HG02642 (cell line): ENCODE results near the gene PSMG4.
A peak's percentile ranks its signal among the peaks of the same experiment; 100 is the strongest.

Experiments
- ATAC-seq: cut with Tn5 transposase; IDR thresholded peaks from one replicate; pipeline ENCODE4 v1.9.1; 2021; ENCODE audit warnings: mild to moderate bottlenecking; ENCODE audit not compliant: unreplicated experiment, poor library complexity

Gene PSMG4, protein sequence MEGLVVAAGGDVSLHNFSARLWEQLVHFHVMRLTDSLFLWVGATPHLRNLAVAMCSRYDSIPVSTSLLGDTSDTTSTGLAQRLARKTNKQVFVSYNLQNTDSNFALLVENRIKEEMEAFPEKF

DNA sequence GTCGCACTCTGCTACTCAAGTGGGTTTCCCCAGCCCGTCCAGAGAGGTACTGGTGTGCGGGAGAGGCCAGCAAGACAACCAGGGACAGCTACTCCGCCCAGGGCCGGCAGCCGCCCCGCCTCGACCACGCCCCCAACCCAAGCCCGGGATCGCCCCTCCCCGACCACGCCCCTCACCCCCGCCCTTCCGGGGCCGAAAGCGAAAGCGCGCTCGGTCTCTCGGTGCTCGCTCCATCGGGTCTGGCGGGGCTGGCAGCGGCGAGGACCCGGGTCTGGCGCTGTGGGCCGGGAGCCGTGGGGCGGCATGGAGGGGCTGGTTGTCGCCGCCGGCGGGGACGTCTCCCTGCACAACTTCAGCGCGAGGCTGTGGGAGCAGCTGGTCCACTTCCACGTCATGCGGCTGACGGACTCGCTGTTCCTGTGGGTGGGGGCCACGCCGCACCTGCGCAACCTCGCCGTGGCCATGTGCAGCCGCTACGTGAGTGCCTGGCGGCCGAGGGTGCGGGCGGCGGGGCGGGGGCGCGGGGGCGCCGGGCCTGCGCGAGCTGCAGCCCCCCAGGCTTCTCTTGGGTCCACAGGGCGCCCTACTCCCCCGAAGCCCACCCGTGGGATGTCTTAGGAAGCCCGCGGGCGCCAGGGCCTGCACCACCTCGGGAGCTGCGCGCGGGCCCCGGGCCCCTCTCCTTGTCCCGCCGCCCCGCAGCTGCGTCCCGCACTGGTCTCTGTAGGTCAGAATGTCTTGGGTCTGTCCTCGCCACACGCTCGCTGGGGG is at the start of gene PSMG4:
PSMG4 (plus strand) TSS at position 228 of the 771 bp plus-strand sequence; CDS start at position 304, 76 bp downstream.
- peak; percentile 75 for ATAC-seq

DNA sequence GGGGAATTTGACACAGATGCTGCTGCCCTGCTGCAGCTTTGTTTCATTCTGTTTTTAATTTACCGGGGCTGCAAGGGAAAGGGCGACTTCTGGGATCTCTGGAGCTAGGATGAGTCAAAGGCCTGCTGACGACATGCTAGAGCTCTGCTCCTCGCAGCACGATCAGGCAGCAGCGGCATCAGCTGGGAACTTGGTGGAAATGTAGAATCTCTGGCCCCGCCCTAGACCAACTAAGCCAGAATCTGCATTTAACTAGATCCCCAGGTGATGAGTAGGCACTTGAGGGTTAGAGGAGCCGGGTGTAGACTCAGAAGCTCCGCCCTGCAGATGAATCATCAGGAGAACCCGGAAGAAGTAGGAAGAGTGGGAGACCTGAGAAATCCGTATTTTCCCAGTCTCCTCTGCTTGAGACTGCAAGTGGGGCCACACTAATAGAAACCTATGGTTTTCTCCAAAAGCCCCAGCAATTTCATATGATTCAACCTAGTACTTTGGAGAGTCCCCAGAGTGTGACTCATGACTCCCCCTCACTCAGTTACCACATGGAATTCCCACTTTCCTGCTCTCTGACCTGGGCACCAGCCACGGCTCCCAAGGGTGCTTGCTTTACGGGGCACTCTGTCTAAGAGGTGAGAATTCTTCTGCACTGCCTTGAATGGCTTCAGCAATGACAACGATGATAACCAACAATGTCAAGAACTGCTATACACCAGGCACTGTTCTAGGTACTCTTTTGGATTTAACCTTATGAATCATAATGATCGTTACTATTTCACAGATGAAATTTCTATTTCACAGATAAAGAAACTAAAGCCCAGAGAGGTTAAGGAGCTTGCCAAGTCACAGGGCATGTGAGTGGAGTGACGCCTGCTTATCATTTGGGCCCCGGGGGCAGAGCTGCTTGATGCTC is 49.4 kb upstream of the PSMG4 start:
- ATAC-seq, result peak; percentile 65

DNA sequence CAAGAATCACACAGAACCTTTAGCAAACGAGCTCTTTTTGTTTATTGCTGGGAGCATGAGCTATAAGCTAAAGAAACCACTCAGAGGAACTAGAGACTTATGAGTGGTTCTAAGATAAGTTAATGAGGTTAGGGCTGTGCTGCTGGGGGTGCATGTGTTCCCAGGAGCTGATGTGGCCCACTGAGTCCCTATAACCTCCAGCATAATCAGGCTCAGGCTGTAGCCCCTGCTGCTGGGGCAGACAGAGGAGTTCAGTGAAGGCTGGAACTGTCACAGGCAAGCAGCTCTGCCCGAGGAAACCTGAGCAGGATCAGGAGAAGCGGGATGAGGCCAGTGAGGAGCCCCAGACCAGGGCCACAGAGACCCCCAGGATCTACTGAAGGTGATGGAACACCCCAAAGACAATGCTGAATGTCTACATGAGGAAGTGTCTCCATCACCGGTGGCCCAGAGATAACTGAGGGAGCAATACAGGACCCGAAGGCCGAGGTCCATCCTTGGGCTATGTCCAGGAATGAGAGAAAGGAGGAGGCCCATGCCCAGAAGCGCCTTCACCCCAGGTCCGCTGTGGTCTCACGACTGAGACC is 48.6 kb upstream of the PSMG4 start:
- ATAC-seq, result peak; percentile 22

DNA sequence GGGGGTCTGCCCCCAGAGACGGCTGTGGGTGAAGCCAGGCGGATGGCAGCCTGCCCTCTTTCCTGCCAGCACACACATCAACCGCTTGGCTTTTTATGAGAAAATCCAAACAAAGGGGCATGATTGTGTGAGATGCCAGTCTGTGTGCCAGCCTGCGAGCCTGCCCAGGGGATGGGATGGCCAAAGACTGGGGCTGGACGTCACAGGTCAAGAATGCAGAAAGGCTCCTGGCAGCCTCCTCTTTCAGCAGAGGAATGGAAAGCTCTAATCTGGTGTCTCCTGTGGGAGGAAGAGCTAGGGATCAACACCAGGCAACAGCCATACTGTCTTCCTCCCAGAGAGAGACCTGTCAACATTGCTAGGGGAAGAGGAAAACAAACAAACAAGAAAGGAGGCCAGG is 47.1 kb upstream of the PSMG4 start:
- ATAC-seq, result no peak

DNA sequence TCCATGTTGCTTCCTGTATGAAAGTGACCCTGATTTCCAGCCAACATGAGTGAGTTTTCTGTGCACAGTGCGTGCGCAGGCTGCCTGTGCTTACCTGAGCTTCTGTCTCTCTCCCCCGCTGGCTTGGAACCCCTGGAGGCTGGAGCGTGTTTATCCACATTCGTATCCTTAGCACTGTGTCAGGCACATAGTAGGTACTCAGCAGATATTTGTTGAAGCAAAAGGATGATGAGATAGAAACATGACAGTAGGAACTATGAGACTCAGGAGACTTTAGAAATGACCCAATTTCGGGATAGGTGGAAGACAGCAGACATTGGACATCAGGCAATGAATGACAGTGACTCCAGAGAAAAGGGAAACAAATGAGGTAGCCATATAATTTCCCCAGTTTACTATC is 46.5 kb upstream of the PSMG4 start:
- no peak for ATAC-seq

DNA sequence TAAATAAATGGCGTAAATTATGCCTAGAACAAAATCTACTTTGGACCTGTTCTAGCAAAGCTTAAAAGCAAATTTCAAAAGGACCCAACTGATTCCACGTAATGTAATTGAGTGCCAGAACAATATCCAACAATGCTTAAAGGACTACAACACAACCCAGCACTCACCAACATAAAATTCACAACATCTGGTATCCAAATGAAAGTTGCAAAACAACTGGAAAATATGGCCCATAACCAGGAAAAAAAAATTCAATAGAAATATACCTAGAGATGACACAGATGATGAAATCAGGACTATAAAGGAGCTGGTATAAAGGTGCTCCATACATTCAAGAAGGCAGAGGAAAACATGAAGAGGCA is 45.4 kb upstream of the PSMG4 start:
- no peak for ATAC-seq

DNA sequence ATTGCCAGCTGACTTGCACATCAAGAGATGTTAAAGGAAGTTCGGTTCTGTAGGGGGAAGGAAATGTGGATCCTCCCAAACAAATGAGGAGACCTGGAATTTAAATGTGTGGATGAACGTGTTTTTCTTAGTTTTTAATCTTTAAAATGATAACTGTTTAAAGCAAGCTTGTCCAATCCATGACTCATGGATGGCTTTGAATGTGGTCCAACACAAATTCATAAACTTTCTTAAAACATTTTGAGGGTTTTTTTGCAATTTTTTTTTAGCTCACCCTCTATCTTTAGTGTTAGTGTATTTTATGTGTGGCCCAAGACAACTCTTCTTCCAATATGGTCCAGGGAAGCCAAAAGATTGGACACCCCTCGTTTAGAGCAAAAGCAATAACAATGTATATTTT is 43.8 kb upstream of the PSMG4 start:
- no peak for ATAC-seq

DNA sequence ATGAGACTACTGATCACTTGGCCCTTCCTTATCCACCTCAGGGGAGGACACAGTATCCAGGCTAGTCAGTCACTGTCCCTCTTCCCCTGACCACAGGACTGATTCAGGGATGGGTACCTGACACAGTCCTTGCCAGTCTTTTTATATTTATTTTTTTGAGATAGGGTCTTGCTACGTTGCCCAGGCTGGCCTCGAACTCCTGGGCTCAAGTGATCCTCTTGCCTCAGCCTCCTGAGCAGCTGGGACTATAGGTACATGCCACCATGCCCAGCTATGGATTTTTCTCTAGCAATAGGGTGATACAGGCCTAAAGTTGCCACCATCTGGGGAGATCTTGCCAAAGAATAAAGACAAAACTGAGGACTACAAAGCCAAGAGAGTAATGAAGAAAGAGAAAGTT is 41.5 kb upstream of the PSMG4 start:
- no peak for ATAC-seq

DNA sequence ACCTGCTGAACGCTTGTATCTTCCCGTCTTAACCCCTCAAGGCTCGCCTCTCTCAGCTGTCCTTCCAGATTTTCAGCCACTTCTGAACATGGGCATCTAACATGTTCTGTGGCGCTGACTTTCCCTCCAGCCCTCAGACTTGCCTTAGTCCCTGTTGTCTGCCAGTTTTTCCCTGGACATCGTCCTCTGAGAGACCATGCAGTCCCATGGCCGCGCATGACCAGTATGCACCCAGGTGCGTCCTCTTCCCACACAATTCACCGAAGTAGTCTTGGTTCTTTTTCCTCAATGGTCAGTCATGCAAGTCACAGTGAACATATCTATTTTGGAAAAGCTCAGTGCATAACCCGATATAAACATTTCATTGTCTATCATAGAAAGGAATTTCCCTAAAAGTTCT is 40.5 kb upstream of the PSMG4 start:
- ATAC-seq, result no peak

DNA sequence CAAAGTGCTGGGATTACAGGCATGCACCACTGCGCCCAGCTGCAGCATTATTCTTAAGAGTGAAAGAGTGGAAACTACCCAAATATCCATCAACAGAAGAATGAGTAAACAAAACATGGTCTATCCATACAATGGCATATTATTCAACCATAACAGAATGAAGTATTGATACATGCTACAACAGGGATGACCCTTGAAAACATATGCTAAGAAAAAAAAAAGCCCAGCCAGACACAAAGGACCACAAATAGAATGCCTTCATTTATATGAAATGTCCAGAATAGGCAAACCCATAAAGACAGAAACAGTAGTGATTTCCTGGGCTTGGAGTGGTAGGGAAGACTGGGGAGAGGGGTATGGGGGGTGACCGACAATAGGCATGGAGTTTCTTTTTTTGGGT is 38.4 kb upstream of the PSMG4 start:
- no peak for ATAC-seq

DNA sequence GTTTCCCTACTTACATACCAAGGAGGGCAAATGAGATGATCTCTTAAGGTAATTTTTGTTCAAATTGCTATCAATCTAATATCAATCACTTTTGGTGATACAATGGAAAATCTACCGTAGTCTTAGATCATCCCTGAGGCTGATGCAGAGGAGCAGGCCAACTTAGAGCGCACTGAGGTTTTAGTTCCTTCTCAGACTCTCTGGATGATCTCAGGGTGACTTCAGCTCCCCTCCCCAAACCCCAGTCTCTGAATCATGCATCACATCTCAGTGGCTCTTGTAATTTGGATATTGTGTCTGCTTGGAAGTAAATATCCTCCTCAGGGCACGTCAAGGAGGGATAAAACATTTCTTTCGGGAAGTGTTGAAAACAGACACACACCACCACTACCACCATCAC is 37.2 kb upstream of the PSMG4 start:
- ATAC-seq, result no peak

DNA sequence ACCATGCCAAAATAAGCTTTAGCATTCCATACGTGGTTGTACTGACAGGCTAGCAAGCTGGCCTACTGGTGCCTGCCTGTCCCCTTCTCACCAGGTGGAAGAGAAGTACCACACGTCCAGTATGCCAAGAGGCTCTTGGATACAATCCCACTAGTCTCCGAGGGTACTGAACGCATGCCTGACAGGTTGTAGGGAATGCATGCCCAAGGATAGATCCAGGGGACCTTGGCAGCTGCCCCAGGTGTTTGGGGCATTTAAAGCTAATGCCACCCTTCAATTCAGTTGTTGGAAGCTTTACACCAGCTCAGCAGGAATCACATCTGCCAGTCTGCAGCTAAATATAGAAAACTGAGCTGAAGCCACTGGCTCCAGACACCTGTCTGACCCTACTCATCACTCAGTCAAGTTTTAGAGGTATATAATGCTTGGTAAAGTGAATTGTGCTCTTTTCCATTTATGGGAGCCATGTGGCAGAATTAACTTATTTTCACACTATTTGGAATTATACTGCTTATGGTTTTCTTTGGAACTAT is 36.2 kb upstream of the PSMG4 start:
- ATAC-seq, result no peak

DNA sequence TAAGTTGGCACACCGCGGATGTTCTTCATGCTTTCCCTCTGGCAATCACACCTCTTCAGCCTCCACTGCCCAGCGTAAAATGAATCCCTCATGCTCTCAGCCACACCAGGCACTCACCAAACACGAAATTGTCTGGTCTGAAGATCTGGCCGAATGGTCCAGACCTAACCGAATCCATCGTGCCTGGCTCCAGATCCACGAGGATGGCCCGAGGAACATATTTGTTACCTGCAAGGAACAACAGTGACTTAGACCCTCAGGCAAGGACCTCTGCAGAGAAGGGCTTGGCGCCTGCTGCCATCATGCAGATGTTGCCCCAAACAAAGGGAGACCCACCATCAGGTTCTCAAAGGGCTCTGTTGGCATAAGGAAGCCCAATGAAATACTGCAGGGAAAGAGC is 32.7 kb upstream of the PSMG4 start:
- no peak for ATAC-seq

DNA sequence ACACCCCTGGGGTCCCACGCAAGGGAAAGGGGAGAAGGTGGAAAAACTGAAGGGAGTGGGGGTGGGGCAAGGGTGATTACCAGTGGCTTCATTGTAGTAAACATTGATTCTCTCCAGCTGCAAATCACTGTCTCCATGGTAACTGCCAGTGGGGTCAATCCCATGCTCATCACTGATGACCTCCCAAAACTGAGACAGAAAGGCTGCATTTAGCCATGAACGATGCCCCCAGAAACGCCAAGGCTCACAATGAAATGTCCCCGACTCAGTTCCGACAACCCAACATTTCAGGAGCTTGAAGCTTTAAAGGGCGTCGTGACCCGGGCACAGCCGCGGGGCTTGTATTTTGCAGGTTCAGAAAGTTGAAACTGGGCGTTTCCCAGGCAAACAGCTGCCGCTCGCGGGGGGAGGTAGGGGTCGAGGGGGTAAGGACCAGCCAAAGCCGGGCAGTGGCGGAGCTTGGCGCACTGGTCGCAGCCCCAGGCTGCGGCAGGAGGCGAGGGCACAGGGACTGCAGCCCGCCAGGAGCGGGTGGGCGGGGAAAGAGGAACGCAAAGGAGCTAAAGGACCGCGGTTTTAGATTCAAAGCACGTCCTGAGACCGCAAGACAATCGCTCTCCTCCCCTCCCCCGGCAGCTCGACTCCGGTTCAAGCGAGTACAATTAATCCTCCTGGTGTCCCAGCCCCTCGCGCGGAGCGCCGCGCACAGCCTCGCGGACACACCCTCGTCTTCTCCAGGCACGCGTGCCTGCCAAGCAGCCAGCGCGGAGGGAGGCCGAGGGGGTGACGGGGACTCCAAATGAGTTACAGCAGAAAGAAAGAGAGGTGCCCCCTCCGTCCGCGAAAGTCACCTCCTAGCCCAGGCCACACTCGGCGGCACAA is 32.0 kb upstream of the PSMG4 start:
- no peak for ATAC-seq

DNA sequence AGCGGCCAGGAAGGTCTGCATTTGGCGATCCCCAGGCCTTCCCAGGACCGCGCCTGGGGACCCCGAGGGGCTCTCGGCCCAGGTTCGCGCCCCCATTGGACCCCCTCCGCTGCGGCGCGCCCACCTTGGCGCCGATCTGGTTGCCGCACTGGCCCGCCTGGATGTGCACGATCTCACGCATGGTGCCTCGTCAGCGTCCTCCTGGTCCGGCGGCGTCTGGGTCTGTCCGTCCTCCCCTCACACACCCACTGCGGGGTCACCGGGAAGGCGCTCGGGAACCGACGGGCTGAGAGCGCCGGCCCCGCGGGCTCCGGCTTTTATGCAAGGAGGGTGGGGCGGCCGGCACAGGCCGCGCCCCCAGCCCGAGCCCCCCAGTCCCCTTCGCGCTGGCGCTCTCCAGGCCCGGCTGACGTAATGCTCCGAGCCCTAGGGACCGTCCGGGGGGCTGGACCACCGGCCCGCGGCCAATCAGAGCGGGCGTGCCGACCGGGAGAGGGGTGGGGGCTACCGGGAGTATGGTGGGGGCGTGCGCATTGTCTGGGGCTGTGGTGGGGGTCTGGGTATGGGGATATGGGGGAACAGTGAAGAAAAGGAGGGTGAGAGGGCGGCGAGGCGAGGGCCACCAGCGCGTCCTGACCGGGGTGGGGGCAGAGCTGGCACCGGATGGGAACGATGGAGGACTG is 31.2 kb upstream of the PSMG4 start, which contains the start of gene TUBB2B:
TUBB2B (minus strand) TSS at position 291 of the 683 bp plus-strand sequence; CDS start at position 181, 110 bp downstream.
- no peak for ATAC-seq

DNA sequence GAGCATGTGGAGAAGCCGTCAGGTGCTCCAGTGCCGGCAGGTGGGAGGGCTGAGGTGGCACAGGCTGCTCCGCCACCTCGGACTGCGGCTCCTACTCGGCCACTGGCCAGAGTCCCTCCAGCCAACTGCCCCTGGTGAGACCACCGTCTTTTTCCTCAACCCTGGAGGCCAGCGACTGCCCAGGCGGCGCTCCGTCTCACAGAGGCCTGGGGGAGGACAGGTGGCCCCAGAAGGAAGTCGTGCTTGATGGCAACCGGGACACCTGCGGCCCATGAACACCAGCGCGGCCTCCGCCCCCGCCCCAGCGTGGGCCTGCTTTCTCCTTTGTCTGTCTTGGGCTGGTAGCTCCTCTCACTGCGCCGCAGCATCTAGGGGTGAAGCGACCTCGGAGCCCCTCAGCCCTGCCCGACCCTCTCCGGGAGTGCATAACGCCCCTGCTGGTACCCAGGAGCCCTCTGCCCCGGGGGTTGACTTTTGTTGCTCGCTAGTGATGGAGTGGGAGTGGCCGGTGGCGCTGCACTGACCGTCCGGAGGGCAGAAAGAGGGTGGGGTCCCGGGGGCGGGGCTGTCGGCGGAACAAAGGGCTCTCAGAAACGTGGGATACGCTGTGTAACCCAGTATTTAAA is 30.6 kb upstream of the PSMG4 start:
- no peak for ATAC-seq

DNA sequence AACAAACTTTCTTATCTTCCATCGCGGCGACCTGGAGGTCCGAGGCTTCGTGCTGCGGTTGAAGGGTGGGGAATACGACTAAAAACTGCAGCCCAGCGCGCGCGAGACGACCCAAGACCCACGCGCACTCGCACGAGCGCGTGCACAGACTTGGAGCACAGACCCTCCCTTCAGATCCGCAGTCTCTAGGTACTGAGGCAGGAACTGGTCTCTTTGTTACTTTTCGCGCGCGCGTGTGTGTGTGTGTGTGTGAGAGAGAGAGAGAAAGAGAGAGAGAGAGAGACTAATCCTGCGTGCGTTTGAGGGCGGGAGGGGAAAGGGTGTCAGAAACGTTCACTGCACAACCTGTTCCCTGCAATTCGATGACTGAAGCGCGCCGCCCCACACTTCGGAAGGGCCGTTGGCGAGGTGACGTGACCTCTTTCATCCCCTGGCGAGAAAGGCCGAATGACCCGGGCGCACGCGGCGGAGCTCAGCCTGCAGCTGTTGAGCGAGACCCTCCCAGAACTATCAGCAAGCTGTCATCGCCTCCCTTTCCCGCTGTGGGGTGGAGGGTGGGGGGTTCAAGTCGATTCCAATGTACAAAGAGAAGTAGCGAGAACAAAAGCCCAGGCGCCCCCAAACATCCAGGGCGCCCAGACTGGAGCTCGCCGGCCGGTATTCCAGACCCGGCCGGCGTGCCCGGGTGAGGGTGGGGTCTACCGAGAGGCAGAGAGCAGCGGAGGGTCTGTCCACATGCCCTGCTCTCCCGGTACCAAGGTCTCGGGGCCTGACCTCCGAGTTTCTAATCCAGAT is 29.8 kb upstream of the PSMG4 start:
- ATAC-seq, result no peak
